GM12873 (cell line): ENCODE data around the gene LSR.

Experiments used
- CTCF ChIP-seq: IDR thresholded peaks from 2 replicates; pipeline ENCODE4 v1.5.1; 2012; ENCODE audit warnings: low read depth, mild to moderate bottlenecking, moderate library complexity, low read length, control low read depth; ENCODE audit not compliant: insufficient read depth; ENCODE audit errors: missing control alignments

The LSR gene

GRCh38 chr19:35269438-35270117, 20.8 kb downstream of the LSR start:
- peak; percentile 69 for TF ChIP-seq CTCF

- TF ChIP-seq CTCF = no peak
Measured at GRCh38 chr19:35270381-35270811, 21.6 kb downstream of the LSR start.

GRCh38 chr19:35271546-35271945, 22.7 kb downstream of the LSR start:
- TF ChIP-seq CTCF = no peak

GRCh38 chr19:35272122-35272719, 23.4 kb downstream of the LSR start:
- no peak for TF ChIP-seq CTCF

- no peak for TF ChIP-seq CTCF
Measured at GRCh38 chr19:35272954-35273649, 24.3 kb downstream of the LSR start.

- TF ChIP-seq CTCF = no peak
Measured at GRCh38 chr19:35273686-35274259, 25.0 kb downstream of the LSR start.

GRCh38 chr19:35274323-35274722, 25.5 kb downstream of the LSR start:
- TF ChIP-seq CTCF = no peak
